Measurements from ENCODE around the gene TLCD1. TPM values are rescaled to one million over a fixed set of nuclear protein-coding genes. Genes with fewer than 3 reads are reported as not detected.

Gene TLCD1
- total RNA-seq, 1 donor from 2014 or later: 1.9 TPM

DNA sequence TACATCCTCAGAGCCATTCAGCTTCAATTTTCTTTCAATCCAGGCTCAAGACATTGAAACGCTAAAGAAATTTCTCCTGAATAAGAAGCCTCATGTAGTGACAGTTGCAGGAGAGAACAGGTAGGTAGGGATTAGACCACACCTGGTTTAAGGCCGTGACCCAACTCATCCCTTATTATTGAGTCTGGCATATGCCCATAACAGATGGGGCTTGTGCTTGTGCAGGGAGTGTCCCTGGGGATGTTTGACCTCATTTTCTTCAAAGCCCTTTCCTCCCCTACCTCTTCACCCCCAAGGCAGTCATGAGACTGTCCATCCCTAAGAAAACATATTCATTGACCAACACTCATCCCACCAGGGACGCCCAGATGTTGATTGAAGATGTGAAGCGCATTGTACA lies 39.7 kb downstream of the TLCD1 start:
- no peak for DNase-seq

GRCh38 chr17:28685366-28685765 lies 40.7 kb downstream of the TLCD1 start:
- DNase-seq: no peak

DNA sequence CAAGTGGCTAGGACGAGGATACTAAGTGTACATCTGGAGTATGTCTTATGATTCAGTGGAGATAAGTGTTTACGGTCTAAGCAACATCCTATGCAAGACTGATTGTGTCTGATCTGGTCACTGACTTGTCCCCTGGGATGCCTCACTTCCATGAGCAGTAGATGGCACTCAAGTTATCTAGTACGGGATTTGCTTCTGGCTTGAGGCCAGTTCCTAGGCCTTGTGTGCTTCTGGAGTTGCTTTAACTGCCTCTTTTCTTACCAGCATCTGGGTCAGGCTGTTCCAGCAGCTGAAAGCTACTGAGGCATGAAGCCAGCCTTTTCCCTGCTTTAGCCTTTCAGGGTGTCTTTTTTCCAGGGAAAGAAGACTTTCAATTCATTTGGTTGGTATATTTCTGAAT lies 41.1 kb downstream of the TLCD1 start:
- DNase-seq: peak; percentile 8

GRCh38 chr17:28682655-28683054 lies 43.4 kb downstream of the TLCD1 start:
- no peak for DNase-seq

DNA sequence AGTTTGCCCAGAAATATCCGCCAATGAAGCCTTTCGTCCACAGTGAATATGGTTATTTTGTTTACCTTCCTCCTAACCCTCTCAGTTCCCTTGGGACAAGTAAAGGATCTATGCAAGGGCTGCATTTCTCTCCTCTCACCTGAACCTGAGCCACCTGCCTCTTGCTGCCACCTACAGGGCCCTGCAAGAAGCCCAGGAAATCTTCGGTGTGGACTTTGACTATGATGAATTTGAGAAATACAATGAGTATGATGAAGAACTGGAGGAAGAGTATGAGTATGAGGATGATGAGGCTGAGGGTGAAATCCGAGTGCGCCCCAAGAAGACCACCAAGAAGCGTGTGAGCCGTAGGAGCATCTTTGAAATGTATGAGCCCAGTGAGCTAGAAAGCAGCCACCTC lies 50.1 kb downstream of the TLCD1 start:
- DNase-seq: no peak

DNA sequence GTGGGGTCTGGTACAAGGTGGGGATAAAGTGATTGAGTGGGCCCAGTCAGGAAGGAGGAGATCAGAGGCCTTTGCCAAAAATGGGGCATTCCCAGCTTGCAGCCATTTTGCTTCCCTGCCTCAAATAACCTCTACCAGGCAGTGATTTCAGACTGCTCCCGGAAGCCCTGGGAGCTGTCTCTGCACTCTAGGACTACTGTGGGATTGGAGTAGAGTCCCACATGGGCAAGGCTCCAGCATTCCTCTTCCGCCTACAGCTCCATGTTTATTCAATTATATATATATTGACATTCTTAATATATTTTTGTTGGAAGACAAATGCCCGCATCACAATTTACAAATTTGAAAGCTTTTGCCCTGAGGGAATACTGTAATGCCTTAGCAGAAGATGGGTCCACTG lies 50.5 kb downstream of the TLCD1 start:
- peak; percentile 24 for DNase-seq

Small RNA genes lying within 50 kb of the gene (small RNA-seq; reads per million reads assigned to genes)
- gene SNORD42A (ENCODE audit: low replicate concordance) (not detected), gene SNORD42B (ENCODE audit: low replicate concordance) (not detected), gene SNORD4A (ENCODE audit: low replicate concordance) (not detected), gene SNORD4B (ENCODE audit: low replicate concordance) (not detected)

Other genes starting within 250 kb of the TLCD1 start
- 3.0 TPM for gene FOXN1, start 219.9 kb downstream of the TLCD1 start, total RNA-seq
- 18.8 TPM for gene UNC119, start 173.6 kb downstream of the TLCD1 start, total RNA-seq
- gene PIGS, start 154.7 kb downstream of the TLCD1 start, total RNA-seq: 19.3 TPM
- gene ALDOC, start 149.3 kb downstream of the TLCD1 start, total RNA-seq: 15.4 TPM
- gene SPAG5, start 127.2 kb downstream of the TLCD1 start, total RNA-seq: 18.2 TPM
- 13.9 TPM for gene RSKR, start 112.0 kb downstream of the TLCD1 start, total RNA-seq
- gene BLTP2, start 81.1 kb downstream of the TLCD1 start, total RNA-seq: 89.7 TPM
- 35.2 TPM for gene SDF2, start 64.3 kb downstream of the TLCD1 start, total RNA-seq
- gene SUPT6H, start 64.0 kb downstream of the TLCD1 start, total RNA-seq: 56.5 TPM
- gene PROCA1, start 14.3 kb downstream of the TLCD1 start, total RNA-seq: 0.99 TPM
- gene RAB34, start 8.4 kb downstream of the TLCD1 start, total RNA-seq: 47.0 TPM
- gene RPL23A, start 6.2 kb downstream of the TLCD1 start, total RNA-seq: 533 TPM
- gene NEK8, start 2.6 kb upstream of the TLCD1 start, total RNA-seq: 2.8 TPM
- 16.7 TPM for gene TRAF4, start 17.8 kb upstream of the TLCD1 start, total RNA-seq
- 3.6 TPM for gene FAM222B, start 116.6 kb upstream of the TLCD1 start, total RNA-seq
- gene ERAL1, start 128.8 kb upstream of the TLCD1 start, total RNA-seq: 20.2 TPM
- 18.7 TPM for gene FLOT2, start 171.5 kb upstream of the TLCD1 start, total RNA-seq
- 10.1 TPM for gene DHRS13, start 176.8 kb upstream of the TLCD1 start, total RNA-seq
- gene PHF12, start 225.3 kb upstream of the TLCD1 start, total RNA-seq: 18.6 TPM

All from skin of body (tissue), 3 donors.